ENCODE data around the gene CHRD. TPM values are rescaled to one million over a fixed set of nuclear protein-coding genes. Genes with fewer than 3 reads are reported as not detected.
"Not testable (repeated sequence)": the region's sequence is repeated elsewhere in the genome, so short reads cannot be mapped to it uniquely, and the experiment has no call there.

The CHRD gene
- total RNA-seq, 1 experiment from 2014 or later: not detected

DNA sequence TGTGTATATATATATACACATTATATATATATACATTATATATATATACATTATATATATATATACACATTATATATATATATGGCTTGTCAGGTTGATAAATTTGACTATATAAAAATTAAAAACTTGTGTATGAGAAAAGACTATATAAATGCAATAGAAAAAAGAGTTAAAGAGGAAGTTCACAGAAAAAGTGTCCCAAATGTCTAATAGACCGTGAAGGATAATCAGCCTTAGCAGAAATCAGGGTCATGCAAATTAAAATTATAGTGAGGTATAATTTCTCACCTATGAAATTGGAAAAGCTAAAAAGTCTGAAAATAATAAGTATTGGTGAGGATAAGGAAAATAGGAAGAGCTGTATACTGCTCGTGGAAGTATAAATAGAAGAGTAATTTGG lies 51.1 kb downstream of the CHRD start:
- Histone ChIP-seq H3K4me3 (ENCODE audit: low read length) (no peak overlapping the region), H3K9me2 (replicated peaks; ENCODE audit: low read length) (no peaks in the 10 kb centered on the region), H3K4me2 (ENCODE audit: low read length) (no peak overlapping the region), H3K9ac (ENCODE audit: low read length) (no peak overlapping the region), H3F3A (ENCODE audit: low read length, unreplicated experiment) (no peaks in the 10 kb centered on the region), H3K27me3 (ENCODE audit: low read length) (peaks cover 7% of the 10 kb centered on the region; the same call in 1 of the 2 replicates), H3K36me3 (ENCODE audit: low read depth, low read length) (no peaks in the 10 kb centered on the region), H2AFZ (ENCODE audit: low read length) (no peak overlapping the region), H3K4me1 (ENCODE audit: insufficient read depth, low read length) (no peaks in the 10 kb centered on the region; the same call in 1 of the 2 replicates), H3K27ac (ENCODE audit: low read length) (no peak overlapping the region), H3K9me3 (ENCODE audit: low read length) (no peaks in the 10 kb centered on the region), H3K79me2 (ENCODE audit: low read length) (no peaks in the 10 kb centered on the region), H4K20me1 (ENCODE audit: low read length) (no peaks in the 10 kb centered on the region)
- ChIA-PET POLR2A (ENCODE audit: unreplicated experiment) (no interaction called here), CTCF (no interaction called here)
- no peak for DNase-seq
- ATAC-seq: no peak
- no TSS peak for BruUV-seq (replicated peaks)
- intact Hi-C loops (cut with micrococcal nuclease): no loop called here
- TF ChIP-seq CTCF (conservative IDR thresholded peaks at IDR 0.05; ENCODE audit: low read depth, low read length): no peak
- TF ChIP-seq EZH2 (IDR thresholded peaks at IDR 0.05; ENCODE audit: low read length, unreplicated experiment): no peak
- TF ChIP-seq EZH2phosphoT487 (IDR thresholded peaks at IDR 0.05; ENCODE audit: borderline replicate concordance, low read length): no peak

DNA sequence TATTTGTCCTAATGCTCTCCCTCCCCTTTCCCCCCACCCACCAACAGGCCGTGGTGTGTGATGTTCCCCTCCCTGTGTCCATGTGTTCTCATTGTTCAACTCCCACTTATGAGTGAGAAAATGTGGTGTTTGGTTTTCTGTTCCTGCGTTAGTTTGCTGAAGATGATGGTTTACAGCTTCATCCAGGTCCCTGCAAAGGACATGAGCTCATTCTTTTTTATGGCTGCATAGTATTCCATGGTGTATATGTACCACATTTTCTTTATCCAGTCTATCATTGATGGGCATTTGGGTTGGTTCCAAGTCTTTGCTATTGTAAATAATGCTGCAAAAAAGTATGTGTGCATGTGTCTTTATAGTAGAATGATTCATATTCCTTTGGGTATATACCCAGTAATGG lies 53.3 kb downstream of the CHRD start:
- H3K4me1 ChIP-seq (ENCODE audit: insufficient read depth, low read length); BruUV-seq (replicated peaks); H3K9me2 ChIP-seq (replicated peaks; ENCODE audit: low read length); H3K9ac ChIP-seq (ENCODE audit: low read length); H3F3A ChIP-seq (ENCODE audit: low read length, unreplicated experiment); H3K4me2 ChIP-seq (ENCODE audit: low read length); H3K36me3 ChIP-seq (ENCODE audit: low read depth, low read length); POLR2A ChIA-PET (ENCODE audit: unreplicated experiment); H3K9me3 ChIP-seq (ENCODE audit: low read length); H4K20me1 ChIP-seq (ENCODE audit: low read length); intact Hi-C loops (cut with micrococcal nuclease); ATAC-seq; H3K27me3 ChIP-seq (ENCODE audit: low read length); DNase-seq; H3K4me3 ChIP-seq (ENCODE audit: low read length); H3K79me2 ChIP-seq (ENCODE audit: low read length); H2AFZ ChIP-seq (ENCODE audit: low read length); H3K27ac ChIP-seq (ENCODE audit: low read length): not testable (repeated sequence)
- CTCF ChIA-PET: interaction anchor here (0.7 kb wide), 1 partner anchor 64 kb away, joined by 4 read pairs; no protein-coding TSS in a partner anchor

DNA sequence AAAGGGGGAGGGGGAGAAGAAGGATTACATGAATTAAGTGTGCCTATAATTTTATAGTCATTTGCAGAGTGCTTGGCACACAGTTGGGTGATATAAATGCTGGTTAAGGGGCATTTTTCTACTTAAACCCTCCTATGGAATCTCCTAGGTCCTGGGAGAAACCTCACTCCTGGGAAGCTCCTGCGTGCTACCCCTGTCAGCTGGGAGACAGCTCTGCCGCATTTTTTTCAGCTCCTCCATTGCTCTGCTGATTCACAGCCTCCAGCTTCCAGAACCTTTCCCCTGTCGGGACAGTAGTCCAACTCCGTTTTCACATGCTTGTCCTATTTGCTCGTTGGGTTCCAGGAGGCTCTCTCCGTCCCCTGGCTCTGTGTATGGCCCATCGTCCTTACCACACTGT lies 59.2 kb downstream of the CHRD start:
- H3K4me3 ChIP-seq (ENCODE audit: low read length): no peak overlapping the region
- no TSS peak for BruUV-seq (replicated peaks)
- no peaks in the 10 kb centered on the region for H3K36me3 ChIP-seq (ENCODE audit: low read depth, low read length)
- ATAC-seq (no peak), DNase-seq (no peak)
- no peaks in the 10 kb centered on the region for H3K9me3 ChIP-seq (ENCODE audit: low read length)
- H3K4me2 ChIP-seq (ENCODE audit: low read length): no peak overlapping the region
- no peaks in the 10 kb centered on the region for H3K9me2 ChIP-seq (replicated peaks; ENCODE audit: low read length)
- H3K4me1 ChIP-seq (ENCODE audit: insufficient read depth, low read length): peaks cover 6% of the 10 kb centered on the region
- no peaks in the 10 kb centered on the region for H4K20me1 ChIP-seq (ENCODE audit: low read length)
- intact Hi-C loops (cut with micrococcal nuclease): no loop called here
- ChIA-PET POLR2A (ENCODE audit: unreplicated experiment) (no interaction called here), CTCF (no interaction called here)
- no peaks in the 10 kb centered on the region for H3F3A ChIP-seq (ENCODE audit: low read length, unreplicated experiment)
- no peaks in the 10 kb centered on the region for H3K79me2 ChIP-seq (ENCODE audit: low read length)
- TF ChIP-seq EZH2phosphoT487 (IDR thresholded peaks at IDR 0.05; ENCODE audit: borderline replicate concordance, low read length): no peak
- no peak for TF ChIP-seq EZH2 (IDR thresholded peaks at IDR 0.05; ENCODE audit: low read length, unreplicated experiment)
- TF ChIP-seq CTCF (conservative IDR thresholded peaks at IDR 0.05; ENCODE audit: low read depth, low read length): no peak
- H3K9ac ChIP-seq (ENCODE audit: low read length): no peak overlapping the region
- H3K27ac ChIP-seq (ENCODE audit: low read length): no peak overlapping the region
- peaks cover 5% of the 10 kb centered on the region for H3K27me3 ChIP-seq (ENCODE audit: low read length)
- no peak overlapping the region for H2AFZ ChIP-seq (ENCODE audit: low read length)

Other genes with a start within 250 kb of the CHRD start
- gene EIF2B5, start 244.7 kb upstream of the CHRD start, total RNA-seq (2014; rRNA removed): 51.3 and 57.0 TPM in 2 replicates
- 50.6 and 56.1 TPM in 2 replicates for gene DVL3, start 224.7 kb upstream of the CHRD start, total RNA-seq (2014; rRNA removed)
- gene AP2M1, start 205.2 kb upstream of the CHRD start, total RNA-seq (2014; rRNA removed): 522 and 538 TPM in 2 replicates
- 84.7 and 85.5 TPM in 2 replicates for gene ABCF3, start 193.9 kb upstream of the CHRD start, total RNA-seq (2014; rRNA removed)
- 1.4 and 1.9 TPM in 2 replicates for gene VWA5B2, start 150.5 kb upstream of the CHRD start, total RNA-seq (2014; rRNA removed)
- gene ALG3, start 131.1 kb upstream of the CHRD start, total RNA-seq (2014; rRNA removed): 65.9 and 89.0 TPM in 2 replicates
- 27.3 and 37.8 TPM in 2 replicates for gene EEF1AKMT4, start 130.4 kb upstream of the CHRD start, total RNA-seq (2014; rRNA removed)
- 1.1 and 1.2 TPM in 2 replicates for gene CAMK2N2, start 118.5 kb upstream of the CHRD start, total RNA-seq (2014; rRNA removed)
- gene ECE2, start 104.0 kb upstream of the CHRD start, total RNA-seq (2014; rRNA removed): not detected in 2 replicates
- gene PSMD2, start 80.8 kb upstream of the CHRD start, total RNA-seq (2014; rRNA removed): 1,057 and 1,393 TPM in 2 replicates
- 463 and 599 TPM in 2 replicates for gene EIF4G1, start 65.4 kb upstream of the CHRD start, total RNA-seq (2014; rRNA removed)
- 21.9 and 24.2 TPM in 2 replicates for gene FAM131A, start 42.5 kb upstream of the CHRD start, total RNA-seq (2014; rRNA removed)
- gene CLCN2, start 18.4 kb upstream of the CHRD start, total RNA-seq (2014; rRNA removed): 13.0 and 17.0 TPM in 2 replicates
- 184 and 193 TPM in 2 replicates for gene POLR2H, start 18.3 kb upstream of the CHRD start, total RNA-seq (2014; rRNA removed)
- not detected in 2 replicates for gene THPO, start 1.8 kb upstream of the CHRD start, total RNA-seq (2014; rRNA removed)
- 18.2 and 23.1 TPM in 2 replicates for gene EPHB3, start 181.7 kb downstream of the CHRD start, total RNA-seq (2014; rRNA removed)